ENCODE data around the gene ANKMY1.
A peak's percentile ranks its signal among the peaks of the same experiment; 100 is the strongest.
"Not testable (repeated sequence)": the region's sequence is repeated elsewhere in the genome, so short reads cannot be mapped to it uniquely, and the experiment has no call there.

Gene ANKMY1

DNA sequence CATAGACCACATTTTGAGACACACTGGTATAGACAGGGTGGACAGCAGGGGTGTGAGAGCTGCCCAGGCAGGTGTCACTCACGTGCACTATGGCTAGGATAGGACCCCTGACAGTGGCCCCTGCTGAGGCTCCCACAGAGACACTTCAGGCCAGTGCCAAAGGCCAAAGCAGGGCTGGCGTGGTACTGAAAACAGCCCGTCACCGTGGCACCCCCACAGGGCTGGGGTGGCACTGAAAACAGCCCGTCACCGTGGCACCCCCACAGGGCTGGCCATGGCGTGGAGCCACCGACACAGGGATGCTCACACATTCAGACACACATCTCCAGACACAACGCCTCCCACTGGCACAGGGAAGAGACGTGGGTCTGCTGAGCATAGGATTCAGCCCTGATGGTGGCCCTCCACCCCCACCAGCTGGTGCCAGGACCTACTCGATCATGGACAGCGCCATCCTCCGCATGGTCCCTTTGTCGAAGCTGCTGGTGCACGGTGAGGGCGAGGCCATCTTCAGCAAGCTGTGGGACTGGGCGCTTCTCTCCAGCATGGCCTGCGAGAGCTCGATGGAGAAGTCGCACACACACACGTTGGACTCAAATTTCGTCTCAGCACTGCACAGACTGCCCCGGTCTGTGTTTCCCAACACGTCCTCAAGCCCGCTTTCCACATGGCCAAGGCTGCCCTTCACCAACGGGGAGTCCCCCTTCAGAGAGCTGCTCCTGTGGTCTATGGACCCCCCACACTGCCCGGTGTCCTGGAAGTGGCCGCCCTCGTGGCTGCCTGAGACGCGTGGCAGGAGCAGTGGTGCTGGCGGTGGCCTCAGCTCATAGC, 34.1 kb downstream of the ANKMY1 start:
- FAIRE-seq (peak; percentile 23), DNase-seq (ENCODE audit: low spot score) (no peak)

DNA sequence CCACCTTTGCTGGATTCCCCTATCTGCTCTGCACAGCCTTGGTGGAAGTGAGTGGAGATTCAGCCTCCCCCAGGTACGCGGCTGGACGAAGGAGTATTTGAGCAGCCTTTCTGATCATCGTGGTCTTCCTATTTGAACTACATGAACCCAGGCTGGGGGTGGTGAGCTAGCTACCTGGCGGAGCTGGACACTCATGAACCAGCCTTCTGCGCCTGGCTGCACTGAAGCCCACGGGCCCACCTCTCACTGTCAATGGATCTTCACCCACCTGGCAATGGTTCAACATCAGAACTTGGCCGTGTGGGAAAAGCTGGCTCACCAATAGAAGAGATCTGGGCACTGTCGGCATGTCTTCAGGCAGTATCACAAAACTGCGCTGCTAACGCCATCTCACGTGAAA, 35.4 kb downstream of the ANKMY1 start:
- DNase-seq (ENCODE audit: low spot score) (no peak), FAIRE-seq (no peak)

DNA sequence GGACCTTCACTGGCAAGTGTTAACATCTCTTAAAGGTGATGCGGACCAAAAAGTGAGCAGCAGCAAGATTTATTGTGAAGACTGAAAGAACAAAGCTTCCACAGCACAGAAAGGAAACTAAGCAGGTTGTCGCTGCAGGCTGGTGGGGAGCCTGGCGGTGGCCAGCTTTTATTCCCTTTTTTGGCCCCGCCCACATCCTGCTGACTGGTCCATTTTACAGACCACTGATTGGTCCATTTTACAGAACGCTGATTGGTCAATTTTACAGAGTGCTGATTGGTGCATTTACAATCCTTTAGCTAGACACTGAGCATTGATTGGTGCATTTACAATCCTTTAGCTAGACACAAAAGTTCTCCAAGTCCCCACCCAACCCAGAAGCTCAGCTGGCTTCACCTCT, 35.9 kb downstream of the ANKMY1 start:
- not testable (repeated sequence) for DNase-seq (ENCODE audit: low spot score); FAIRE-seq

DNA sequence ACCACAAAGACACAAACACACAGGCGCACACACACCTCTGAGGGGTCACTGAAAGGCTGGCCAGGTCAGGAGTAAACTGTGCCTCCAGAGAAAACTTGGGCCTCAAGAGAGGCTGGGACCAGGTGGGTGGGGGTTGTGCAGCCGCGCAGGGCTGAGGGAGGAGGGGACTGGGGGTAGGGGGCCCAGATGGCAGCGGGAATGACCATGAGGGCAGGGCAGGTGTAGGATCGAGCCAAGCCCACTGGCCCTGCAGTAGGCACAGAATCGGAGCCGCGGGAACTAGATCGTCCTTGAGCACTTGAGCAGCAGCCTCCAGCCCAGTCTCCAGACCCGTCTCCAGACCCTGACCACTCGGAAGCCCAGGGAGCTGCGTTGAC, 36.8 kb downstream of the ANKMY1 start:
- no peak for FAIRE-seq

DNA sequence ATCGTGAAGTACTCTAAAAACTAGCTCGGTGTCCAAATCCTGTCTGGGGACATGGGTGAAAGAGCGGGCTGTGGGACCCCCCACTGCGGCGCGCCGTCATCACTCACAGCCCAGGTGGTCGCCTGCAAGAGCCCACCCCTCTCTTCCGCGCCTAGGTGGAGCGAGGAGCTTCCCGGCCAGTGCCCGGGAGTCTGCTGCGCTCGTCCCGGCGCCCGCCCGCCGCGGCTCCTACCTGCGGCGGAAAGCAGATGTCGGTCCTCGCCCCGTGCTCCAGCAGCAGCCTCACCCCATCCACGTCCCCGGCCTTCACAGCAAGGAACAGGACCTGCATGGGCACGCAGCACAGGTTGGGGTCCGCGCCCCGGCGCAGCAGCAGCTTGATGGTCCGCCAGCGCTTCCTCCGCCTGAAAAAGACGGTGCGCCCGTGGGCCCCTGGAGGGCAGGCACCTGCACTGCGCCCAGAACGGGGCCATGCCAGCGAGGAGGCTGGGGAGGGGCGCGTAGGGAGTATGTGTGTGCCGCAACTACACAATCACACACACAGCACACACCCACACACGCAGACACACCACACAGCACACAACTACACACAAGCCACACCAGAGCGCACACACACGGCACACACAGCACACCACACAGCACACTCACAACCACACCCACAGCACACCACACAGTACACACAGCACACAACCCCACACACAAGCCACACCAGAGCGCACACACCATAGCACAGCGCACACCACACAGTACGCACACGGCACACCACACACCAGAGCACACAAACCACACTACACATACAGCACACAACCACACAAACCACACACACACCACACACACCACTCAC, 37.4 kb downstream of the ANKMY1 start:
- DNase-seq (ENCODE audit: low spot score) (no peak), FAIRE-seq (peak; percentile 93)

More for the DNA sequence above, 36.8 kb downstream of the ANKMY1 start:
- DNase-seq (ENCODE audit: low spot score): no peak

DNA sequence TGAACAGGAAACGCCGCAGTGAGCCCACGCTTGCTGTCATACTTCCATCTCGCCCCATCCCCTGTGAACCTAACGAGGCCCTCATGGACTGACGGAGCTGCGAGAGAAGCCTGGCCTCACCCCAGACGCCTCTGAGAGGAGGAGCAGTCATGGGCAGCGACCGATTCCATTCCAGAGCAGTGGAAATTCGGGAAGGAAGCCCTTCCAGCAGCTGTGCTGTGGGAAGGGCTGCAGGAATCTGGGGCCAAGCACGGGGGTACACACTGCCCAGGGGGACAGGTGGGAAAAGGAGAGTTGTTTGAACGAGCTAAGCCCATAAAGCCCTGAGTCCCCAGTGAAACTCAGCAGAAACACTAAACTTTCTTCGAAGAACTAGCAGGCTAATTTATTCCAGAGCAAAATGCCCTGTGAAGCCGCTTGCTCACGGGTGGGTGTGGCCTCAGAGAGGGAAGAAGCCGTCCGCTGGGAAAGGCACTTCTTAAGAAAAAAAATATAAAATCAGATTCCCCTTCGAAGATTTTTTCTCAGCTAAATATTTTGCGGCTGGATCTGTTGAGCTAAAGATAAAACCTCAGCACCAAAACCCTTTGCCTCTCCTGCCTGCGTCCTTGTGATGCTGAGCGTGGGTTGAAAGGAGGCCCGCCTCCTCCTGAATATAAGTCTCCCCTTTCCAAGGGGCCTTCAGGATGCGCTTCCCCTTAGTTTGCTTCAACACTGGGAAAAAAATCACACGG, 38.2 kb downstream of the ANKMY1 start:
- DNase-seq (ENCODE audit: low spot score) (no peak), FAIRE-seq (no peak)

DNA sequence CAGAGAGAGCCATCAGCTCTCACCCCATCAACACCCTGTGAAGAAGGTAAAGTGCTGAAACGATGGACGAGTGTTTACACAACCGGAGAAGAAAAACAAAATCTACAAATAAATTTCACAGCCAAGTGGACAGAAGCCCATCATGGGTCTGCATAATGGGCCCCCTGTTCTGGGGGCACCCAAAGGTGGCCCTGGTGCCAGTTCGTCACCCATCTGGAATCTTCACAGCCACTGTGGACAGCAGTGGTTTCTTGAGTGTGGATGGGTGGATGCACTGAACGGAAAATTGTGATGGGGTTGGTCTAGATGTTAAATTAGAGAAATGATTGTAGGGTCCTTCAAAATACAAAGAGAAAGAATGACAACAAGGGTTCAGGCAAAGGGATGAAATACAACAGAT, 38.8 kb downstream of the ANKMY1 start:
- DNase-seq (ENCODE audit: low spot score) (no peak), FAIRE-seq (no peak)

DNA sequence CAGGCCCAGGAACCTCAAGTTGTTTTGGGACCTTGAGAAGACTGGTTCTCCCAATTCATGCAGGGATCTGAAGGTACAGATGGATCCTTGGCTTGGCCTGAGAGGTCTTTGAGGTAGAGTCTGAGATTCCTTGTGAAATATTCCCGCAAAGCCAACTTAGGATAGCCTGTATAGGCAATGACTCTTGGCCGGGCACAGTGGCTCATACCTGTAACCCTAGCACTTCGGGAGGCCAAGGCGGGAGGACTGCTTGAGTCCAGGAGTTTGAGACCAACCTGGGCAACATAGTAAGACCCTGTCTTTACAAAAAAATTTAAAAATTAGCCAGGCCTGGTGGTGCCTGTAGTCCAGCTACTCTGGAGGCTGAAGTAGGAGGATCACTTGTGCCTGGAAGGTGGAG, 40.4 kb downstream of the ANKMY1 start:
- FAIRE-seq: no peak
- DNase-seq (ENCODE audit: low spot score): no peak

DNA sequence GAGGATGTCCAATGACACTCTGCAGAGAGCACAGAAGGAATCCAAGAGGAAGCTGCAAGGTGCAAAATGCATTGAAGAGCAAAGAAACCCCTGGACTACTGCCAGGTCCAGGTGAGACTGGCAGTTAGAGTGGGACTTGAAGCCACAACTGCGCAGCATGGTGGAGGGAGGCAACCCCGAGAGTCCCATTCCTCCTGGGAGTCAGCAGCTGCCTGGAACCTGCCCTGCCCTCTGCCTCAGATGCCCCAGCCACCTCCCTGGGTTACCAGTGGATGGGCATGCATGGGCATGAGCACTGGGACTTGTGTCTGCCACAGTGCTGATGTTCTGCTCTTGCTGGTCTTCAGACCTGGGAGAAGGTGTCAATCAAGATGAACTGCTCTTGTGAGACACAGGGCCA, 43.2 kb downstream of the ANKMY1 start:
- no peak for FAIRE-seq
- no peak for DNase-seq (ENCODE audit: low spot score)

DNA sequence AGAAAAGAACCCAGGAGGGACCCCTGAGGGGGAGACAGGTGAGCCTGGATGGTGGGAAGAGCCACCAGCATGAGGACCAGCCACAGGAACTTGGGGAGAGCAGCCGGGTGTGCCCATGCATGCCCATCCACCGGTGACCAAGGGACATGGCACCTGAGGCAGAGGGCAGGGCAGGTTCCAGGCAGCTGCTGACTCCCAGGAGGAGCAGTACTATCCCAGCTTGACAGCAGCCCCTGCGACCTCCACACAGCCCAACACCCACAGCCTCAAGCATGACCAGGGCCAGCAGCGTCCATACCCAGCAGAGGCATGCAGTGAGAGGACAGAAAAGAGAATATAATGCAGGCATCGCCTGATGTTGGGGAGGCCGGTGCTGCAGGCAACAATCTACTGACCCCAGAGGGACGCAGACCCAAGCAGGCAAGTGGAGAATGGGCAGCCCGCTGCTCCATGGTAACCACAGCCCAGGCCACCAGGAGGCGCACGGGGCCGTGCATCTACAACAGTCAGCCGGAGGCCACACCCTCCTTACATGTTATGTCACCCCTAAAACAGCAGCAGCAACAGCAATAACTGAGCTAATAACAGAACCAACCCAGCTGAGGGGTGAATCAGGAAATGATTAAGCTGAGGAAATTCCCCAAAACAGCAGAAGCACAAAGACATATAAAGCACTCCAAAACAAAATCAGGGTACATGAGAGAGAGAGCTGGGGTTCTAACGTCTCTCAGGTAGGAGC, 44.1 kb downstream of the ANKMY1 start:
- DNase-seq (ENCODE audit: low spot score) (peak; percentile 75), FAIRE-seq (peak; percentile 83)

DNA sequence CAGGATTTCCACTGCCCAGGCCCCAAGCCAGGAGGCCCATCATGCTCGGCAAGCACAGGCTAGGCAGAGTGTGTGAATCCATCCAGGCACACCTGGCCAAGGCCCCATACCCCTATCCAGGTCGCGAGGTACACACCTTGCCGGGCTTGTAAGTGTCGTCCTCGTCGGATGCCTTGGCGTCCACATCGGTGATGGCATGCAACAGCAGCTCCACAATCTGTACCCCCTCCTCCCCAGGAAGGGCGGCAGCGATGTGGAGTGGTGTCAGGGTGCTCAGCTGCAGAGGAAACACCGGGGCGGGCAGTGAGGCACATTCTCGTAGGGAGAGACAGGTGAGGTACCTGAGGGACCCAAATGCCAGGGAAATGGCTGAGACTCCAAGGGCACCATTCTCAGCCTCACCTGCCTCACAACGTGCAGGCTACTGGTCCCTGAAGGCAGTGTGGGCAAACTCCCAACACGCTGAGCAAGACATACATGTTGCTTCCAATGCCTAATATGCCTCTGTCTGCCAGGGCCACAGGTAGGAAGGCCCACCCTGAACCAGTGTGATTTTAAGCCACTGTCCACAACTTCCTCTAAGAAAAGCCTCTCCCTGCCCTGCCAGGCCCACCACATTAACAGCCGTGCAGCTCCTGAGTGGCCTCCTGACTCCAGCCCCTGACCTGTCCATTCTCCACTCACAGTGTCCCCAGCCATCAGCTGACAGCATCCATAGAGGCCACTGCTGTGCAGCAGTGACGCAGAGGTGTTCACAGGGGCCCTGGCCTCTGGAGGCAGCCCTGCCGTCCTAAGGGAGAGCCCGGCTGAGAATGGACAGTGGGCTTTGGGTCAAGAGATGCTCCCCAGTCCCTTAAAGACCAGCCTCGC, 44.9 kb downstream of the ANKMY1 start:
- DNase-seq (ENCODE audit: low spot score): no peak
- FAIRE-seq: no peak

DNA sequence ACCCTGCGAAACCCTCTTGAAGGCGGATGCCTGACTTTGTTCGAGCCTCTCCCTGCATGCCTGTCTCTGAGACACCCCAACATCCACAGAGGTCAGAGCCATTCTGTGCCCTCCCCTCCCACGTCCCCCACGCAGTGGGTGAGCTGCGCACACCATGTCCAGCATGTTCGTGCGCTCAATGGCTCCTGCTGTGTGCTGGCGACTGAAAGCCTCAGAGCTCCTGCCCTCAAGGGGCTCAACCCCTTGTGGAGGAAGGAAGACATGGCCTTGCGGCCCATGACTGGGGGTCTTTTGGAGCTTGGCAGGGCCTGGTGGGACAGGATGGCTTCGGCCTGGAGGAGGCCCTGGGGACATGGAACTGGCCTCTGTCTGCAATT, 45.7 kb downstream of the ANKMY1 start:
- FAIRE-seq (no peak), DNase-seq (ENCODE audit: low spot score) (no peak)

DNA sequence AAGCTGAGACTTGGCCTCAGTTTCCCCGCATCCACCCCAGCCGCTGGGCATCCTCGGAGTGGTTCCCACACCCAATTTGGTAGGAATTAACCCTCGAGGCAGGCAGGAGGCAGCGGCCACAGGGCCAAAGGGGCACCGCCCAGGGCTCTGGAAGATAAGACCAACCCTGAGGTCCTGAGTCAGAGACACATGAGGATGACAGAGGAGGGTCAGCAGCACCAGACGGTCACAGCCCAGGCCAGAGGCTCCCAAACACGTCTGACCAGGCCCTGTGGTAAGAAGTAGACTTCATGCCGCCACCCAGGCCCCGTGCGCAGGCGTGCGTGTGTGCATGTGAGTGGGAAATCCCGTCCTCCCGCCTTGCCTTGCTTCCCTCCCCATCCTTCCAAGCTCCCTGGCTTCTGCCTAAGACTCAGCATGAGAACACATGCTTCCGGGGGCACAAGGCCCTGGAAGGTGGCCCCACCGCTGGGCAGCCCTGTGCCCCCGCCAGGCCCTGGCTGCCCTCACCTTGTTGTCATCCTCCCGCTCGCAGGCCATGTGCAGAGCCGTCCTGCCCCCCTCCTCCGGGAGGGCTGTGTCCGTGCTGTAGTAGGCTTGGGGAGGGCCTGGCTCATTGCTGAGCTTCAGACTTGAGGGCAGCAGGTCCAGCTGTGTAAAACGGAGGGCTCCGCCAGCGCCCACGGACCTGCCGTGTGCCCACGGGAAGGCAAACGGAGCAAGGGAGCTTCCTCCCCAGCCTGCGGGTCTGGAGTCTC, 46.3 kb downstream of the ANKMY1 start:
- DNase-seq (ENCODE audit: low spot score) (no peak), FAIRE-seq (no peak)

DNA sequence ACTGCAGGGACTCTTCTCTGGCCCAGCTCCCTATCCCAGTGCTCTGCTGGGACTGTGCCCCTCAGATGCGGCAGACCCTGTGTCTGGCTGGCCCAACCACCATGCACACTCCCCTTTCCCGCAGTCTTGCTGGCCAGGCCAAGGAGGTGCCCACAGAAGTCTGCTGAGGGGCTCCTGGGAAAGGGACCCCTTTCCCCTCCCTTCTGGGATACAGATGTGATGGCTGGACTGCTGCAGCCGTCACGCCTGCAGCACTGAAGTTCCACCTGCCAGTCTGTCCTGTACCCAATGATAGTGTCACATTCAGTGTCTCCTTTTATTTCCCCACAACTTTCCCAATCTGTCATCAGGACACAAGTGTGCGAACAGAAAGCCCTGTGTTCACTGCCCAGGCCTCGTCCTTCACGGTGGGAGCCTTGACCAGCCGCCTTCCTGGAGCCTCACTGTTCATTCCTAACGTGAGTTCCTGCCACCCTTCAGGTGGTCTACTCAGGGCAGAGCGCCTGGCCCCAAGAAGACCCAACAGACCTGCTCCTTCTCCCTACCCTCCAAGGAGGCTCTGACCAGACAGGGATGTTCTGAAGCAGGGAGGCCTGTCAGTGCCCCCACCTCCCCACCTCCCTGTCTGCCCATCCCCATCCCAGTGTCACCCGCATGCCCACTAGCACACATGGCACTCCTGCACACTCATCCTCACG, 47.1 kb downstream of the ANKMY1 start:
- DNase-seq (ENCODE audit: low spot score) (no peak), FAIRE-seq (no peak)

DNA sequence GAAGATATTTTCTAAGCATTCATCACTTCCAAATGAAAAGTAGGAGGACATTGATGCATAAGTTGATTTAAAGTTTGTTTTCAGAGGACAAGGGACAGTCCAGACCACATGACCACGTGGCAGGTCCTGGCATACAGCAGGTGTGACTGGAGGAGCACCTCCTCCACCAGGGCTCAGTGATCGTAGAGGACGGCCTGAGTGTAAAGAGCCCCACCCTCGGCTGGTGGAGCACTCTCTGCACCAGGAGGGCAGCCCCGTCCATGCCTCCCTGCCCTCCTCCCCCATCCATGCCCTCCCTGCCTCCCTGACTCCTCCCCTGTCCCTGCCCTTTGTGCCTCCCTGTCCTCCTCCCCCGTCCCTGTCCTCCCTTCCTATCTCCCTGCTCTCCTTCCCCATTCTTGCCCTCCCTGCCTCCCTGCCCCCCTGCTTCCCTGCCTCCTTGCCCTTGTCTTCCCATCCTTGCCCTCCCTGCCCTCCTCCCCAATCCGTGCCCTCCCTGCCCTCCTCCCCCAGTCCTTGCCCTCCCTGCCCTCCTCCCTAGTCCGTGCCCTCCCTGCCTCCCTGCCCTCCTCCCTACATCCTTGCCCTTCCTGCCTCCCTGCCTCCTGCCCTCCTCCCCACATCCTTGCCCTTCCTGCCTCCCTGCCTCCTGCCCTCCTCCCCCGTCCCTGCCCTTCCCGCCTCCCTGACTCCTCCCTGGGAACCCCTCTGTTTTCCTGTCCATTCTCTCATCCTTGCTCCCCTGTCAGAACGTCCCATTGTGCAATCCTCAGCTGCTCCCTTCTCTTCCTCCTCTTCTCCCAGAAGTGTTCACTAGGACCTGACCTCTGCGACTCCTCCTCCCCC, 47.9 kb downstream of the ANKMY1 start:
- no peak for DNase-seq (ENCODE audit: low spot score)
- peak; percentile 88 for FAIRE-seq

DNA sequence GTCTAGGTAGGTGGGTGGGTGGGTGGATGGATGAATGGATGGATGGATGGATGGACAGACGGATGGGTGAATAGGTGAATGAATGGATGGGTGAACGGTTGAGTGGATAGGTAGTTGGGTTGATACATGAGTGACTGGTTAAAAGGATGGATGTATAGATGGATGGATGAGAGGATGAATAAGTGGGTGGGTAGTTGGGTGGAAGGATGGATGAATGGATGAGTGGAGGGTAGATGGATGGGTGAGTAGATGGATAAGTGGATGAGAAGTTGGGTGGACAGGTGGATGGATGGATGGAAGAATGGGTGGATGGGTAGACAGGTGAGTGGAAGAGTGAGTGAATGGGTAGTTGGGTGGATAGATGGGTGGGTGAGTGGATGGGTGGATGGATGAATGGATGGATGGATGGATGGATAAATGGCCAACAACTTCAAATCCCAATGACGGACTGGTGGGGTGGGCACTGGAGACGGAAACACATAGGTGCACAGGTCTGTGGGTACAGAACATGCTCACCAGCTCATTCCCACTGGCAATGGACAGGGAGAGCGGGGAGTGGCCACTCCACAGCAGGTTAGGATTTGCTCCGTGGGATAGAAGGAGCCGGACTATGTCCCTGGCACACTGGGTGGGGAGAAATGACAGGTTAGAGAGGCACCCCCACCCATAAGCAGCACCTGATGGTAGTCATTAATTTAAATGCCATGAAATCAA, 48.8 kb downstream of the ANKMY1 start:
- FAIRE-seq: no peak

DNA sequence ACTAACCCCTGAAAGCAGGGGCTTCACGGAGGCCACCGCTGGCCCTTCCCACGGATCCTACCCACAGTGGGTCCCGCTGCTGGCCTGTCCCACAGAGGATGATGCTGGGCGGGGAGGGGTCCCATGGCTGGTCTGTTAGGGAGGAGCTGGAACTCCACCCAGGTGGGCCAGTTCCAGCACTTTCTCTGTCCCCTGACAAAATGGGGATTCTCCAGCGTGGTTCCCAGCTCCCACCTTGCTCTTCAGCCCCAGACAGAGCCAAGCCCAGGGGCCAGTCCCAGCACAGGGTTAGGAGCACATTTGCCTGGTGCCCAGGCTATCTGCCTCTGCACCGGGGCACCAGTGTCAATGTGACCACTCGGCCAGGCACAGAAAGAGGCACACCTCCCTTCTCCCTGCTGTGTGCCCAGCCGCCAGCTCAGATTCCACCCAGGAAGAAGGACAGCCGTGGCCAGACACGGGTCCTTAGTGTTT, 50.0 kb downstream of the ANKMY1 start:
- no peak for DNase-seq (ENCODE audit: low spot score)
- no peak for FAIRE-seq

More for the DNA sequence above, 48.8 kb downstream of the ANKMY1 start:
- DNase-seq (ENCODE audit: low spot score): no peak

Measured in urothelium cell line (cell line).